K562 (cell line): ENCODE results near the gene LTN1. TPM values are rescaled to one million over a fixed set of nuclear protein-coding genes. Genes with fewer than 3 reads are reported as not detected.
"Not testable (repeated sequence)": the region's sequence is repeated elsewhere in the genome, so short reads cannot be mapped to it uniquely, and the experiment has no call there.

ENCODE experiments used
- ATAC-seq: fragments of 200-7000 bp; cut with Tn5 transposase; 3 replicates; pipeline ENCODE4 v1.9.1; 2020; ENCODE audit warnings: moderate library complexity
- BruUV-seq: library from RNA; stranded (reverse); fragments of 400-500 nt; replicated peaks from 2 replicates; lab custom pipeline; 2021; lab: Mats Ljungman, UMichigan
- CTCF ChIA-PET: fragments of 300-600 bp; formaldehyde crosslinking; extraction: SDS; loops from one replicate; lab custom pipeline; 2021; ENCODE audit warnings: low intra/inter-chr PET ratio; lab: Yijun Ruan, JAX
- POLR2A ChIA-PET: fragments of 300-600, 350-650 bp; sonication (Branson Sonifier 250); formaldehyde crosslinking; extraction: SDS; loops from one replicate; lab custom pipeline; 2021; ENCODE audit warnings: antibody characterized with exemption, inconsistent platforms; lab: Yijun Ruan, JAX
- DNase-seq, 4 experiments: peaks; one replicate each; pipeline versions ENCODE4 v3.0.0 to v3.0.0-alpha.2; 2011 to 2018; ENCODE audit warnings: low spot score in 3 of 4, mixed read lengths in 3 of 4; ENCODE audit errors: extremely low read depth in 1 of 4
- FAIRE-seq: peaks from 2 replicates; lab custom pipeline; 2011; peaks lifted over from hg19 to GRCh38; lab: Jason Lieb, UNC
- H2AFZ ChIP-seq: 2 replicates; pipeline ENCODE4 v1.6.0; 2011; ENCODE audit warnings: low read depth, low read length, control low read depth, inconsistent platforms
- H3K27ac ChIP-seq: fragments of 200-600 bp; 3 replicates; pipeline ENCODE4 v1.8.0; 2011; ENCODE audit warnings: low read depth, mild to moderate bottlenecking, control low read depth, inconsistent platforms, low read length, moderate library complexity, mixed read lengths; ENCODE audit errors: extremely low read depth
- H3K27me3 ChIP-seq, 2 experiments: fragments of 300-600 bp in 1 of 2; 2 replicates in 1 of 2; 3 replicates in 1 of 2; pipeline versions ENCODE4 v1.6.0 to v1.8.0; 2011; ENCODE audit warnings: inconsistent platforms in 2 of 2, low read length in 2 of 2, mild to moderate bottlenecking in 1 of 2, mixed read lengths in 1 of 2, moderate library complexity in 1 of 2; ENCODE audit not compliant: control insufficient read depth in 2 of 2, insufficient read depth in 2 of 2
- H3K36me3 ChIP-seq: fragments of 300-600 bp; 3 replicates; pipeline ENCODE4 v1.8.0; 2011; ENCODE audit warnings: mild to moderate bottlenecking, low read length, inconsistent platforms; ENCODE audit not compliant: control insufficient read depth, insufficient read depth
- H3K4me1 ChIP-seq, 2 experiments: fragments of 200-600 bp in 1 of 2; replicated peaks in 1 of 2; 2 replicates in 1 of 2; 3 replicates in 1 of 2; pipeline versions ENCODE4 v1.5.1 to v1.8.0; 2011; ENCODE audit warnings: inconsistent platforms in 2 of 2, low read length in 2 of 2, mild to moderate bottlenecking in 1 of 2, mixed read lengths in 1 of 2, moderate library complexity in 1 of 2; ENCODE audit not compliant: control insufficient read depth in 2 of 2, insufficient read depth in 2 of 2
- H3K4me2 ChIP-seq: 2 replicates; pipeline ENCODE4 v1.6.1; 2011; ENCODE audit warnings: low read length, control low read depth, inconsistent platforms, mixed read lengths; ENCODE audit not compliant: insufficient read depth
- H3K4me3 ChIP-seq: fragments of 200-600 bp; sonication (generic), shearing (Covaris generic); 2 replicates; pipeline ENCODE4 v1.5.1; 2016; ENCODE audit warnings: control low read depth, inconsistent platforms
- H3K79me2 ChIP-seq: fragments of 200-600 bp; 3 replicates; pipeline ENCODE4 v1.8.0; 2011; ENCODE audit warnings: low read length, inconsistent platforms; ENCODE audit not compliant: control insufficient read depth, insufficient read depth
- H3K9ac ChIP-seq, 2 experiments: 2 replicates each; pipeline versions ENCODE4 v1.6.0 to v1.6.1; 2011; ENCODE audit warnings: low read depth in 2 of 2, low read length in 2 of 2, control low read depth in 1 of 2, inconsistent platforms in 1 of 2, mild to moderate bottlenecking in 1 of 2, mixed read lengths in 1 of 2; ENCODE audit not compliant: insufficient read depth in 1 of 2
- H3K9me1 ChIP-seq: one replicate; pipeline ENCODE4 v1.6.0; 2011; ENCODE audit warnings: inconsistent platforms, mild to moderate bottlenecking, low read length, moderate library complexity; ENCODE audit not compliant: control insufficient read depth, insufficient read depth
- H3K9me3 ChIP-seq: replicated peaks from 2 replicates; pipeline ENCODE4 v1.5.1; 2011; ENCODE audit warnings: low read depth, low read length, inconsistent platforms; ENCODE audit not compliant: control insufficient read depth, insufficient read depth
- H4K20me1 ChIP-seq: replicated peaks from 2 replicates; pipeline ENCODE4 v1.6.1; 2011; ENCODE audit warnings: low read length, inconsistent platforms, mixed read lengths; ENCODE audit not compliant: control insufficient read depth, insufficient read depth
- CBFA2T3 ChIP-seq: fragments of 450-650 bp; IDR thresholded peaks from 2 replicates; pipeline ENCODE4 v1.6.1; 2017
- MEIS2 ChIP-seq: fragments of 450-650 bp; IDR thresholded peaks from 2 replicates; pipeline ENCODE4 v1.6.1; 2014; ENCODE audit warnings: mild to moderate bottlenecking; ENCODE audit not compliant: partially characterized antibody
- PRPF4 ChIP-seq: fragments of 200-400 bp; formaldehyde crosslinking; IDR thresholded peaks from one replicate; pipeline ENCODE4 v1.6.1; 2017; ENCODE audit warnings: low read length, low read depth, mild to moderate bottlenecking; ENCODE audit not compliant: insufficient read depth, poor library complexity, severe bottlenecking
- PYGO2 ChIP-seq: fragments of 450-650 bp; IDR thresholded peaks from 2 replicates; pipeline ENCODE4 v1.6.1; 2016; ENCODE audit warnings: mild to moderate bottlenecking, missing genetic modification characterization, moderate library complexity, missing compliant biosample characterization
- ZNF311 ChIP-seq: fragments of 250-450 bp; sonication (Bioruptor Pico); IDR thresholded peaks from 2 replicates; pipeline ENCODE4 v1.4.0; 2020; ENCODE audit warnings: mild to moderate bottlenecking, moderate library complexity
- WGBS: fragments of 100-300 bp; shearing (Covaris generic); methylation state at CpG from one replicate; pipeline ENCODE4 v1.1.6; 2016; ENCODE audit warnings: low coverage, mixed read lengths; ENCODE audit not compliant: insufficient coverage; ENCODE audit errors: missing lambda C conversion rate; 5-methylcytosine and 5-hydroxymethylcytosine counted together
- in situ Hi-C: fragments of 300-500 bp; cut with MboI; formaldehyde crosslinking; loops from 4 replicates; pipeline ENCODE4 v1.15.0; 2018; ENCODE audit warnings: inconsistent platforms, mixed read lengths
- intact Hi-C: fragments of 100-400 bp; cut with micrococcal nuclease; formaldehyde crosslinking; loops from 2 replicates; pipeline ENCODE4 v1.14.2; 2022
- polyA plus RNA-seq, 8 experiments: library from polyadenylated mRNA; depleted of rRNA in 4 of 8; stranded (reverse) in 5 of 8; unstranded in 3 of 8; fragments of >200 nt; fragmentation: Nextera tagmentation in 2 of 8; fragmentation: Illumina TruSeq in 1 of 8; extraction: Ambion mirVana in 2 of 8; extraction: Trizol in 1 of 8; gene quantifications; 2 replicates each; pipeline versions ENCODE4 v1.2.1 to v1.2.3, GENCODE V29; 2011 to 2014; ENCODE audit warnings: inconsistent platforms in 1 of 8, missing spikeins in 1 of 8
- total RNA-seq, 7 experiments: library from RNA; depleted of rRNA in 6 of 7; stranded (reverse); fragments of >200 nt in 6 of 7; fragmentation: Illumina TruSeq in 2 of 7; extraction: Trizol in 2 of 7; gene quantifications; 2 replicates each; pipeline versions ENCODE4 v1.2.1 to v1.2.3, GENCODE V29; 2011 to 2021; ENCODE audit warnings: low replicate concordance in 1 of 7
- TF ChIP-seq, protein P1 (sequence below): sonication (generic); formaldehyde crosslinking; IDR thresholded peaks from 2 replicates; pipeline ENCODE4 v1.9.0; 2022; ENCODE audit warnings: mild to moderate bottlenecking, missing genetic modification reagents
- TF ChIP-seq, protein P2 (sequence below), 2 experiments: IDR thresholded peaks in 1 of 2; conservative IDR thresholded peaks in 1 of 2; 2 replicates each; pipeline ENCODE4 v1.6.1; 2016; ENCODE audit warnings: low read depth in 2 of 2, mild to moderate bottlenecking in 1 of 2, missing compliant biosample characterization in 1 of 2, missing genetic modification characterization in 1 of 2, moderate library complexity in 1 of 2

LTN1 gene
- total and polyA plus RNA-seq, 9 of the 15 experiments (the other 6 are each of a cell fraction or from before 2014, with no cell fraction given) = 15.7 to 49.6 (median 28.7) TPM

DNA sequence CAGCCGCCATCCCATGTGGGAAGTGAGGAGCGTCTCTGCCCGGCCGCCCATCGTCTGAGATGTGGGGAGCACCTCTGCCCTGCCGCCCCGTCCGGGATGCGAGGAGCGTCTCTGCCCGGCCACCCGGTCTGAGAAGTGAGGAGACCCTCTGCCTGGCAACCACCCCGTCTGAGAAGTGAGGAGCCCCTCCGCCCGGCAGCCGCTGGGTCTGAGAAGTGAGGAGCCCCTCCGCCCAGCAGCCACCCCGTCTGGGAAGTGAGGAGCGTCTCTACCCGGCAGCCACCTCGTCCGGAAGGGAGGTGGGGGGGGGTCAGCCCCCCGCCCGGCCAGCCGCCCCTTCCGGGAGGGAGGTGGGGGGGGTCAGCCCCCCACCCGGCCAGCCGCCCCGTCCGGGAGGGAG lies 18.6 kb upstream of the LTN1 start:
- H3K4me3 ChIP-seq, POLR2A ChIA-PET, H3K9me1 ChIP-seq, H3K4me1 ChIP-seq, H3K9ac ChIP-seq, H2AFZ ChIP-seq, H3K9me3 ChIP-seq, H4K20me1 ChIP-seq, CTCF ChIA-PET, intact Hi-C loops, H3K79me2 ChIP-seq, BruUV-seq, H3K4me2 ChIP-seq, FAIRE-seq, H3K27ac ChIP-seq, in situ Hi-C loops, ATAC-seq, DNase-seq, H3K27me3 ChIP-seq: not testable (repeated sequence)
- WGBS = no CpG with 5 or more reads among the region's 30 CpGs
- peaks cover 11% of the 10 kb centered on the region; the same call in 1 of the 3 replicates for H3K36me3 ChIP-seq

DNA sequence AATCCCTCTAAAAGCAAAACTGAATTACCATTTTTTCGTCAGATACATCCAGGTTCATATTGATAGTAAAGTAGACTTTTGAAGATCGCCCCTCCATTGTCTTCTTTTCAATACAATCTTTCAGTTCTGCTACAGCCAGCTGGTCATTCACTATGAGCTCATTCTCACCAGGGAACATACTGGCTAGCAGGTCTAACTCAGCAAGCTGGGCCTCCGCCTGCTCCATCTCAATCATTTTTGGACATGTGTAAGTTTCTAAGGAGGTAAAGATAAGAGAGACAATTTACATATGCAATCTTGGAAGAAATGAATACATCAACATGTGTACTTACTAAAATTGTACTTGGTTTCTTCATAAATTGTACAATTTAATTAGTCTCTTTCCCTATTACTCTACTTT lies 15.7 kb upstream of the LTN1 start:
- POLR2A ChIA-PET = interaction anchor here (1.0 to 1.7 kb wide), 4 partner anchors 11 to 64 kb away, joined by 4 to 5 read pairs (median 4); partner anchors contain the start of genes LTN1, RWDD2B and USP16
- Histone ChIP-seq H3K4me2 (no peak overlapping the region), H3K4me1 (peaks cover 6 to 10% of the 10 kb centered on the region in 2 experiments; a peak in 3 of 5 replicates), H3K4me3 (no peak overlapping the region), H3K9me3 (no peaks in the 10 kb centered on the region), H3K79me2 (peaks cover 4% of the 10 kb centered on the region; the same call in 2 of the 3 replicates), H2AFZ (no peak overlapping the region), H3K27me3 (no peaks in the 10 kb centered on the region), H3K27ac (no peak overlapping the region), H3K9me1 (no peaks in the 10 kb centered on the region), H3K9ac (no peak overlapping the region), H3K36me3 (peaks cover 11% of the 10 kb centered on the region; the same call in 1 of the 3 replicates), H4K20me1 (no peaks in the 10 kb centered on the region)
- BruUV-seq = no TSS peak
- intact Hi-C loops = no loop called here
- ATAC-seq (peak; percentile 69), FAIRE-seq (peak; percentile 82), DNase-seq (peak in 1 of 4 experiments; percentile 42)
- TF ChIP-seq PYGO2 (tag) (no peak), CBFA2T3 (0 out of 2 replicates have a peak, but pooled peaks have one; percentile 17), ZNF311 (CRISPR knock-in tag) (no peak), MEIS2 (peak; percentile 73), PRPF4 (no peak)
- TF ChIP-seq, protein P1, sequence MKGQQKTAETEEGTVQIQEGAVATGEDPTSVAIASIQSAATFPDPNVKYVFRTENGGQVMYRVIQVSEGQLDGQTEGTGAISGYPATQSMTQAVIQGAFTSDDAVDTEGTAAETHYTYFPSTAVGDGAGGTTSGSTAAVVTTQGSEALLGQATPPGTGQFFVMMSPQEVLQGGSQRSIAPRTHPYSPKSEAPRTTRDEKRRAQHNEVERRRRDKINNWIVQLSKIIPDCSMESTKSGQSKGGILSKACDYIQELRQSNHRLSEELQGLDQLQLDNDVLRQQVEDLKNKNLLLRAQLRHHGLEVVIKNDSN (CRISPR knock-in tag) = no peak
- TF ChIP-seq, protein P2, sequence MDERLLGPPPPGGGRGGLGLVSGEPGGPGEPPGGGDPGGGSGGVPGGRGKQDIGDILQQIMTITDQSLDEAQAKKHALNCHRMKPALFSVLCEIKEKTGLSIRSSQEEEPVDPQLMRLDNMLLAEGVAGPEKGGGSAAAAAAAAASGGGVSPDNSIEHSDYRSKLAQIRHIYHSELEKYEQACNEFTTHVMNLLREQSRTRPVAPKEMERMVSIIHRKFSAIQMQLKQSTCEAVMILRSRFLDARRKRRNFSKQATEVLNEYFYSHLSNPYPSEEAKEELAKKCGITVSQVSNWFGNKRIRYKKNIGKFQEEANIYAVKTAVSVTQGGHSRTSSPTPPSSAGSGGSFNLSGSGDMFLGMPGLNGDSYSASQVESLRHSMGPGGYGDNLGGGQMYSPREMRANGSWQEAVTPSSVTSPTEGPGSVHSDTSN (CRISPR knock-in tag; IDR thresholded peaks at IDR 0.05; ENCODE audit: low read depth) = no peak
- TF ChIP-seq, protein P2 (tag; conservative IDR thresholded peaks at IDR 0.05; ENCODE audit: low read depth) = peak; percentile 67
- 52% methylated on average over 3 of the region's 3 CpGs for WGBS
- in situ Hi-C loops = no loop called here
- CTCF ChIA-PET = no interaction called here
